Heart left ventricle (tissue), 16 donors: ENCODE measurements around the gene ACSL6. TPM values are rescaled to one million over a fixed set of nuclear protein-coding genes. Genes with fewer than 3 reads are reported as not detected.

Experiments used
- ATAC-seq, 4 donors: fragments of 200-7000 bp; cut with Tn5 transposase; one replicate each; pipeline ENCODE4 v1.9.1; 2020 to 2022; ENCODE audit warnings: moderate library complexity in 4 of 4, mild to moderate bottlenecking in 3 of 4, moderate number of reproducible peaks in 1 of 4
- DNase-seq, 5 donors: peaks; one replicate each; pipeline ENCODE4 v3.0.0-alpha.2; 2020
- H3K27ac ChIP-seq, 12 donors: fragments of 200-600 bp; sonication (generic) in 4 of 12; one replicate each; pipeline versions ENCODE4 v1.5.0 to v1.8.0; 2016 to 2022; ENCODE audit warnings: mild to moderate bottlenecking in 2 of 12
- H3K27me3 ChIP-seq, 9 donors: fragments of 200-600 bp; sonication (generic) in 2 of 9; one replicate each; pipeline versions ENCODE4 v1.5.1 to v1.8.0; 2016 to 2022; ENCODE audit warnings: mild to moderate bottlenecking in 3 of 9
- H3K36me3 ChIP-seq, 9 donors: fragments of 200-600 bp; sonication (generic) in 2 of 9; one replicate each; pipeline versions ENCODE4 v1.5.0 to v1.8.0; 2018 to 2022; ENCODE audit warnings: mild to moderate bottlenecking in 2 of 9
- H3K4me1 ChIP-seq, 12 donors: fragments of 200-600 bp; sonication (generic) in 4 of 12; one replicate each; pipeline versions ENCODE4 v1.5.0 to v1.8.0; 2016 to 2022; ENCODE audit warnings: mild to moderate bottlenecking in 3 of 12
- H3K4me3 ChIP-seq, 12 donors: fragments of 200-600 bp; sonication (generic) in 4 of 12; one replicate each; pipeline versions ENCODE4 v1.5.0 to v1.8.0; 2017 to 2022; ENCODE audit warnings: mild to moderate bottlenecking in 9 of 12, moderate library complexity in 4 of 12
- H3K9me3 ChIP-seq, 12 donors: fragments of 200-600 bp; sonication (generic) in 4 of 12; one replicate each; pipeline versions ENCODE4 v1.5.0 to v1.8.0; 2016 to 2022; ENCODE audit warnings: mild to moderate bottlenecking in 1 of 12
- CTCF ChIP-seq, 12 donors: fragments of 200-600 bp; sonication (generic) in 4 of 12; IDR thresholded peaks; one replicate each; pipeline versions ENCODE4 v1.5.0 to v1.8.0; 2018 to 2022; ENCODE audit warnings: antibody characterized with exemption in 12 of 12, mild to moderate bottlenecking in 5 of 12
- POLR2A ChIP-seq, 2 donors: fragments of 450-650 bp; IDR thresholded peaks; one replicate each; pipeline ENCODE4 v1.6.1; 2017; ENCODE audit warnings: antibody characterized with exemption in 2 of 2, mild to moderate bottlenecking in 2 of 2, moderate library complexity in 2 of 2
- WGBS, 4 donors: extraction: QIAGEN DNeasy Blood & Tissue Kit in 2 of 4; methylation state at CpG; one replicate each; pipeline versions ENCODE4 v1.1.5 to v1.1.7; 2013 to 2018; 5-methylcytosine and 5-hydroxymethylcytosine counted together
- intact Hi-C, 10 donors: fragments of 100-400 bp; cut with DNase I; formaldehyde crosslinking; loops; one replicate each; pipeline versions ENCODE4 v1.11.1 to v1.14.2; 2022
- polyA plus RNA-seq, 2 donors: library from polyadenylated mRNA; stranded (reverse); fragments of 200-250 nt; gene quantifications; one replicate each; pipeline ENCODE4 v1.2.3, GENCODE V29; 2013
- total RNA-seq, 9 donors: library from RNA; depleted of rRNA in 2 of 9; stranded (reverse); fragments of >200 nt in 2 of 9; fragmentation: NEBNext Ultra II Directional in 3 of 9; extraction: Animal tissue kit (Norgen Biotek cat#: 25700) in 3 of 9; gene quantifications; one replicate each; pipeline versions ENCODE4 v1.1.0 to v1.2.4, GENCODE V29; 2016 to 2023
- donor health status: ischemic (EF 13 %, LVEDD 7.1; RV severe dilation, severe dysfunction).
- donor health status: healthy with polysubstance abuse.
- donor health status: DM: no; HTN: yes; CAD: no.
- donor health status: DM: no; HTN: no; CAD: no.
- donor health status: ischemic (EF 25% LVEDD 6.9; RV normal size, moderate dysfunction).
- donor health status: ischemic (EF 25% LVEDD 5.7; RV mildly dilated, moderate dysfunction).
- donor health status: healthy.
- donor health status: DM: yes; HTN: yes; CAD: no.
- donor health status: ischemic (EF 35%, LVEDD 5.7; RV mildly dilated, moderate dysfunction).
- donor health status: nonischemic (EF 11% LVEDD 7.7; RV severe dilation, severe dysfunction).
- donor health status: DM: yes; HTN: yes; CAD: no.
- donor health status: PGD.
- donor health status: ischemic (EF 29% LVEDD 5.4; RV normal size, mild dysfunction).
- donor health status: nonischemic (EF 23%, LVEDD 6.1; RV moderate dilation, normal function).

ACSL6 gene
- total and polyA plus RNA-seq, 11 donors, result 0.33 to 3.8 (median 2.1) TPM

GRCh38 chr5:132008961-132009680 lies 2.3 kb downstream of the ACSL6 start:
- intact Hi-C loops, result loop anchor here (1.0 to 10.0 kb wide), 10 partner anchors 197 to 584 kb away; partner anchors contain the start of gene FNIP1 (in 1 of the 10)
- Histone ChIP-seq H3K4me1 (peaks cover 0 to 46% (median 11%) of the 10 kb centered on the region in 12 donors), H3K9me3 (no peaks in the 10 kb centered on the region), H3K4me3 (no peak overlapping the region), H3K36me3 (no peaks in the 10 kb centered on the region), H3K27ac (no peak overlapping the region), H3K27me3 (peaks cover 0 to 23% (median 6%) of the 10 kb centered on the region in 9 donors)
- 63 to 72% (median 68%) methylated on average over 3 to 5 of the region's 5 CpGs for WGBS, 4 donors
- ATAC-seq (no peak), DNase-seq (no peak)
- no peak for TF ChIP-seq CTCF (IDR thresholded peaks at IDR 0.05)
- no peak for TF ChIP-seq POLR2A (IDR thresholded peaks at IDR 0.05)

- no peak for ATAC-seq
- Histone ChIP-seq H3K27me3 (peaks cover 0 to 23% (median 6%) of the 10 kb centered on the region in 9 donors), H3K4me3 (no peak overlapping the region), H3K36me3 (no peaks in the 10 kb centered on the region), H3K27ac (no peak overlapping the region), H3K4me1 (peaks cover 0 to 48% (median 12%) of the 10 kb centered on the region in 12 donors), H3K9me3 (no peaks in the 10 kb centered on the region)
- 61 to 80% (median 70%) methylated on average over 2 of the region's 2 CpGs for WGBS, 4 donors
- DNase-seq, result no peak
- TF ChIP-seq CTCF (IDR thresholded peaks at IDR 0.05), result peak in 1 of 12 donors; percentile 4
- TF ChIP-seq POLR2A (IDR thresholded peaks at IDR 0.05), result no peak
- intact Hi-C loops, result loop anchor here (1.0 to 10.0 kb wide), 10 partner anchors 196 to 583 kb away; partner anchors contain the start of gene FNIP1 (in 1 of the 10)
These were observed 3.3 kb downstream of the ACSL6 start for GRCh38 chr5:132008163-132008473.

- intact Hi-C loops, result loop anchor here (1.0 to 10.0 kb wide), 10 partner anchors 195 to 583 kb away; partner anchors contain the start of gene FNIP1 (in 1 of the 10)
- Histone ChIP-seq H3K36me3 (no peaks in the 10 kb centered on the region), H3K9me3 (no peaks in the 10 kb centered on the region), H3K4me3 (no peak overlapping the region), H3K27ac (no peak overlapping the region), H3K27me3 (peaks cover 0 to 23% (median 6%) of the 10 kb centered on the region in 9 donors), H3K4me1 (peaks cover 0 to 48% (median 15%) of the 10 kb centered on the region in 12 donors)
- peak; percentile 70 to 86 (median 72) for DNase-seq
- TF ChIP-seq CTCF (IDR thresholded peaks at IDR 0.05) (peak; percentile 62 to 83 (median 72)), POLR2A (IDR thresholded peaks at IDR 0.05) (no peak)
- ATAC-seq, result peak; percentile 51 to 83 (median 78)
- WGBS, 4 donors, result 45 to 50% (median 48%) methylated on average over 2 of the region's 2 CpGs
These were observed 3.9 kb downstream of the ACSL6 start for GRCh38 chr5:132007399-132008162.
